Loucy (cell line): Measurements from ENCODE around the gene JDP2.

ENCODE experiments used
- H2AFZ ChIP-seq: fragments of 200-600 bp; sonication (generic); 2 replicates; pipeline ENCODE4 v1.6.0; 2016; ENCODE audit warnings: antibody characterized with exemption, mild to moderate bottlenecking, low read length, moderate library complexity
- H3F3A ChIP-seq: fragments of 200-600 bp; 2 replicates; pipeline ENCODE4 v1.6.0; 2016; ENCODE audit warnings: antibody characterized with exemption, low read depth, mild to moderate bottlenecking
- H3K27me3 ChIP-seq: fragments of 200-600 bp; sonication (generic); 2 replicates; pipeline ENCODE4 v1.6.1; 2014; ENCODE audit warnings: low read length, mild to moderate bottlenecking; ENCODE audit not compliant: insufficient read depth, poor library complexity, severe bottlenecking
- H3K36me3 ChIP-seq: fragments of 200-600 bp; sonication (generic); 2 replicates; pipeline ENCODE4 v1.6.1; 2016; ENCODE audit warnings: low read length; ENCODE audit not compliant: insufficient read depth
- H3K4me1 ChIP-seq: fragments of 200-600 bp; sonication (generic); 2 replicates; pipeline ENCODE4 v1.5.1; 2014; ENCODE audit warnings: low read length, mild to moderate bottlenecking; ENCODE audit not compliant: insufficient read depth, poor library complexity, severe bottlenecking
- H3K4me2 ChIP-seq: fragments of 200-600 bp; sonication (generic); 2 replicates; pipeline ENCODE4 v1.6.0; 2014; ENCODE audit warnings: antibody characterized with exemption, low read length, low read depth, mild to moderate bottlenecking; ENCODE audit not compliant: poor library complexity, severe bottlenecking
- H3K4me3 ChIP-seq: fragments of 200-600 bp; sonication (generic); 2 replicates; pipeline ENCODE4 v1.5.1; 2014; ENCODE audit warnings: low read length, mild to moderate bottlenecking, mixed read lengths; ENCODE audit not compliant: poor library complexity, severe bottlenecking
- H3K79me2 ChIP-seq: fragments of 200-600 bp; sonication (generic); 2 replicates; pipeline ENCODE4 v1.6.1; 2014; ENCODE audit warnings: low read length; ENCODE audit not compliant: insufficient read depth
- H3K9ac ChIP-seq: fragments of 200-600 bp; sonication (generic); 2 replicates; pipeline ENCODE4 v1.6.0; 2014; ENCODE audit warnings: mild to moderate bottlenecking, low read depth, low read length, moderate library complexity; ENCODE audit not compliant: poor library complexity, severe bottlenecking
- H3K9me2 ChIP-seq: fragments of 200-600 bp; sonication (generic); replicated peaks from 2 replicates; pipeline ENCODE4 v1.6.1; 2016; ENCODE audit warnings: low read depth, low read length, mixed read lengths
- H3K9me3 ChIP-seq: fragments of 200-600 bp; sonication (generic); 2 replicates; pipeline ENCODE4 v1.6.1; 2014; ENCODE audit warnings: mild to moderate bottlenecking, antibody characterized with exemption, low read length, low read depth; ENCODE audit not compliant: insufficient read depth
- H4K20me1 ChIP-seq: fragments of 200-600 bp; sonication (generic); 2 replicates; pipeline ENCODE4 v1.6.0; 2014; ENCODE audit warnings: antibody characterized with exemption, low read length, mild to moderate bottlenecking; ENCODE audit not compliant: insufficient read depth, poor library complexity, severe bottlenecking
- CTCF ChIP-seq: fragments of 200-600 bp; sonication (generic); conservative IDR thresholded peaks from 2 replicates; pipeline ENCODE4 v1.5.1; 2014; ENCODE audit warnings: mild to moderate bottlenecking, antibody characterized with exemption, low read length
- EZH2phosphoT487 ChIP-seq: fragments of 200-600 bp; IDR thresholded peaks from 2 replicates; pipeline ENCODE4 v1.6.1; 2018; ENCODE audit warnings: antibody characterized with exemption, mild to moderate bottlenecking, moderate library complexity, borderline replicate concordance

JDP2 gene

DNA sequence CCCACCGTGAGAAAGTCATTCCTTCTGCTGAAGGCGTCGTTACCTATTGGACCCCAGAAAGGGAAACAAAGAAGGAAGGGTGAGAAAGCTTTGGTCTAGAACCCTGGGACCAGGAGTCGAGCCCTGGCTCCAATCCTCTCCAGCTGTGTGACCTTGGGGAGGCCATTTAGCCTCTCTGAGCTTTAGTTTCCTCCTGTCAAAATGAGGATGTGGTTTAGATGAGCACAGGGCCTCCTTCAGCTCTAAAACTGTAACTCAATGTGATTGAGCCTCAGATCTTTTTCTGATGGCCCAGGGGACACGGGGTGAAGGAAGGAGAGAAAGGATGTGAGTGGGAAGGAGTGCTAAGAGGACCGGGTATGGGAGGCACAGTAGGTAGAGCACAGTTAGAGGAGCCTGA lies 7.7 kb downstream of the JDP2 start:
- H3K9ac ChIP-seq = peak overlapping the region; percentile 14
- H3K27me3 ChIP-seq = no peaks in the 10 kb centered on the region
- no peak overlapping the region for H3K4me3 ChIP-seq
- TF ChIP-seq EZH2phosphoT487 = no peak
- TF ChIP-seq CTCF = no peak
- H3K4me2 ChIP-seq = peak overlapping the region; percentile 33
- peaks cover 24% of the 10 kb centered on the region; the same call in 1 of the 2 replicates for H3K79me2 ChIP-seq
- no peaks in the 10 kb centered on the region for H3K9me2 ChIP-seq
- no peaks in the 10 kb centered on the region for H3K9me3 ChIP-seq
- H4K20me1 ChIP-seq = no peaks in the 10 kb centered on the region
- H3K4me1 ChIP-seq = peaks cover 64% of the 10 kb centered on the region
- no peaks in the 10 kb centered on the region for H3F3A ChIP-seq
- no peak overlapping the region for H2AFZ ChIP-seq
- no peaks in the 10 kb centered on the region for H3K36me3 ChIP-seq

GRCh38 chr14:75437201-75438143 lies 9.7 kb downstream of the JDP2 start:
- Histone ChIP-seq H3K27me3 (no peaks in the 10 kb centered on the region), H3K9me3 (no peaks in the 10 kb centered on the region), H3F3A (no peaks in the 10 kb centered on the region), H3K36me3 (no peaks in the 10 kb centered on the region), H3K4me3 (no peak overlapping the region), H4K20me1 (no peaks in the 10 kb centered on the region), H3K79me2 (peaks cover 7% of the 10 kb centered on the region; the same call in 1 of the 2 replicates), H3K4me2 (peak overlapping the region; percentile 25), H3K4me1 (peaks cover 52% of the 10 kb centered on the region), H3K9ac (peak overlapping the region; percentile 14), H2AFZ (no peak overlapping the region), H3K9me2 (no peaks in the 10 kb centered on the region)
- TF ChIP-seq EZH2phosphoT487 (no peak), CTCF (no peak)

- Histone ChIP-seq H3K9me3 (no peaks in the 10 kb centered on the region), H3K27me3 (no peaks in the 10 kb centered on the region), H2AFZ (no peak overlapping the region), H3K9ac (no peak overlapping the region), H3K36me3 (no peaks in the 10 kb centered on the region), H3K9me2 (no peaks in the 10 kb centered on the region), H3K4me1 (peaks cover 51% of the 10 kb centered on the region), H3K4me3 (no peak overlapping the region), H3K79me2 (peaks cover 7% of the 10 kb centered on the region; the same call in 1 of the 2 replicates), H3F3A (no peaks in the 10 kb centered on the region), H3K4me2 (no peak overlapping the region), H4K20me1 (no peaks in the 10 kb centered on the region)
- TF ChIP-seq CTCF (no peak), EZH2phosphoT487 (no peak)
Measured at GRCh38 chr14:75438486-75439080, 10.8 kb downstream of the JDP2 start.
